Naive thymus-derived CD4-positive, alpha-beta T cell (primary cell): Measurements from ENCODE around the gene CDH24. TPM values are rescaled to one million over a fixed set of nuclear protein-coding genes. Genes with fewer than 3 reads are reported as not detected.

Source experiments
- ATAC-seq: fragments of 150-1000 bp; cut with Tn5 transposase; 2 replicates; pipeline ENCODE4 v1.10.0; 2021; ENCODE audit warnings: mild to moderate bottlenecking, moderate library complexity
- CTCF ChIA-PET: fragments of 350-600 bp; sonication (Branson Sonifier 250); formaldehyde crosslinking; loops from one replicate; lab custom pipeline; 2021; ENCODE audit warnings: antibody characterized with exemption; lab: Charles Lee
- POLR2A ChIA-PET: fragments of 350-600 bp; sonication (Branson Sonifier 250); formaldehyde crosslinking; loops from one replicate; lab custom pipeline; 2021; ENCODE audit warnings: antibody characterized with exemption, inconsistent platforms; lab: Charles Lee
- DNase-seq, 9 donors: peaks; one replicate each; pipeline versions ENCODE4 v3.0.0 to v3.0.0-alpha.2; 2020 to 2022; ENCODE audit warnings: mixed read lengths in 1 of 9
- H3K27ac ChIP-seq: one replicate; pipeline ENCODE4 v1.7.0; 2013; ENCODE audit warnings: mild to moderate bottlenecking, low read depth, low read length, moderate library complexity
- H3K27me3 ChIP-seq, 2 donors: one replicate each; pipeline ENCODE4 v1.7.0; 2013; ENCODE audit warnings: low read length in 2 of 2, mild to moderate bottlenecking in 2 of 2, moderate library complexity in 2 of 2; ENCODE audit not compliant: control insufficient read depth in 2 of 2, insufficient read depth in 2 of 2
- H3K36me3 ChIP-seq, 3 experiments: 1 replicate in 2 of 3; 2 replicates in 1 of 3; pipeline ENCODE4 v1.7.0; 2013; ENCODE audit warnings: low read length in 3 of 3, mild to moderate bottlenecking in 3 of 3, moderate library complexity in 1 of 3; ENCODE audit not compliant: insufficient read depth in 3 of 3, control insufficient read depth in 2 of 3
- H3K4me1 ChIP-seq, 2 donors: one replicate each; pipeline ENCODE4 v1.7.0; 2013; ENCODE audit warnings: low read length in 2 of 2, mild to moderate bottlenecking in 2 of 2, moderate library complexity in 1 of 2; ENCODE audit not compliant: control insufficient read depth in 2 of 2, insufficient read depth in 2 of 2
- H3K4me3 ChIP-seq: 2 replicates; pipeline ENCODE4 v1.7.0; 2013; ENCODE audit warnings: mild to moderate bottlenecking, low read length
- H3K9me3 ChIP-seq, 3 experiments: 1 replicate in 2 of 3; 2 replicates in 1 of 3; pipeline ENCODE4 v1.7.0; 2013; ENCODE audit warnings: low read length in 3 of 3; ENCODE audit not compliant: control insufficient read depth in 2 of 3
- H3K27ac Mint-ChIP-seq, 9 donors: one replicate each; pipeline ENCODE4 v1.8.0; 2020 to 2022; ENCODE audit warnings: mixed read lengths in 9 of 9, mild to moderate bottlenecking in 8 of 9, moderate library complexity in 5 of 9, inconsistent platforms in 2 of 9
- H3K27me3 Mint-ChIP-seq, 5 donors: one replicate each; pipeline ENCODE4 v1.8.0; 2021 to 2022; ENCODE audit warnings: mixed read lengths in 5 of 5, mild to moderate bottlenecking in 1 of 5
- H3K36me3 Mint-ChIP-seq, 5 donors: one replicate each; pipeline ENCODE4 v1.8.0; 2020 to 2022; ENCODE audit warnings: mixed read lengths in 5 of 5, mild to moderate bottlenecking in 3 of 5, inconsistent platforms in 1 of 5
- H3K4me1 Mint-ChIP-seq, 7 donors: one replicate each; pipeline ENCODE4 v1.8.0; 2020 to 2022; ENCODE audit warnings: mixed read lengths in 7 of 7, mild to moderate bottlenecking in 3 of 7, inconsistent platforms in 1 of 7
- H3K4me3 Mint-ChIP-seq, 10 donors: one replicate each; pipeline ENCODE4 v1.8.0; 2020 to 2022; ENCODE audit warnings: mild to moderate bottlenecking in 10 of 10, mixed read lengths in 10 of 10, moderate library complexity in 6 of 10, inconsistent platforms in 2 of 10
- H3K9me3 Mint-ChIP-seq, 11 donors: one replicate each; pipeline ENCODE4 v1.8.0; 2020 to 2022; ENCODE audit warnings: mixed read lengths in 11 of 11, mild to moderate bottlenecking in 4 of 11, inconsistent platforms in 1 of 11, moderate library complexity in 1 of 11
- intact Hi-C, 2 donors: fragments of 100-400 bp; cut with micrococcal nuclease; formaldehyde crosslinking; loops; one replicate each; pipeline ENCODE4 v1.15.1; 2023
- polyA plus RNA-seq, 2 donors: library from polyadenylated mRNA; unstranded; fragments of 300-500 nt; fragmentation: Illumina TruSeq; gene quantifications; one replicate each; pipeline ENCODE4 v1.2.3, GENCODE V29; 2021
- total RNA-seq, 6 experiments: library from RNA in 5 of 6; stranded (reverse) in 5 of 6; gene quantifications; 1 replicate in 5 of 6; 2 replicates in 1 of 6; pipeline ENCODE4 v1.2.3 and lab custom pipeline; 2021 to 2026

CDH24 gene
- total and polyA plus RNA-seq, 7 experiments from 2014 or later = 0.30 to 3.7 (median 1.7) TPM

- intact Hi-C loops = loop anchor here (5.0 to 10.0 kb wide), 5 partner anchors 225 to 1830 kb away; partner anchors contain the start of genes DCAF11 (in 2 of the 2), NRL (in 2 of the 2), EMC9 (in 1 of the 2) and HNRNPC (in 1 of the 2)
- no peak for ATAC-seq
- POLR2A ChIA-PET = interaction anchor here (0.6 to 5.1 kb wide), 2 partner anchors 21 to 123 kb away, joined by 3 to 75 read pairs; partner anchors contain the start of gene CEBPE
Observed at GRCh38 chr14:23097786-23098185, 40.5 kb upstream of the CDH24 start.

GRCh38 chr14:23095196-23096108, 38.1 kb upstream of the CDH24 start, which contains the start of gene C14orf119:
Gene C14orf119, plus strand, starts transcription at chr14:23095505. Its CDS starts 2,154 bp downstream, at chr14:23097659.
- DNase-seq (peak in 8 of 9 donors; percentile 88 to 100 (median 100)), ATAC-seq (peak; percentile 93)
- Mint-ChIP-seq H3K4me1 (peaks cover 3 to 63% (median 33%) of the 10 kb centered on the region in 7 donors), H3K27ac (no peak within 1 kb of the TSS), H3K9me3 (peaks cover 0 to 1% (median 0%) of the 10 kb centered on the region in 11 donors), H3K36me3 (peaks cover 3 to 38% (median 21%) of the 10 kb centered on the region in 5 donors), H3K27me3 (no peaks in the 10 kb centered on the region), H3K4me3 (no peak within 1 kb of the TSS)
- ChIA-PET CTCF (interaction anchor here (0.6 to 3.2 kb wide), 12 partner anchors 8 to 1569 kb away, joined by 3 to 25 read pairs (median 5); partner anchors contain the start of genes CEBPE, PABPN1 and SALL2), POLR2A (interaction anchor here (0.6 to 5.1 kb wide), 44 partner anchors 9 to 1819 kb away, joined by 3 to 75 read pairs (median 4); partner anchors contain the start of genes AJUBA, AP1G2, CEBPE and CIROP)
- Histone ChIP-seq H3K9me3 (no peaks in the 10 kb centered on the region), H3K4me3 (peak within 1 kb of the TSS; percentile 88), H3K36me3 (peaks cover 8 to 33% (median 15%) of the 10 kb centered on the region in 3 experiments), H3K27me3 (no peaks in the 10 kb centered on the region), H3K27ac (peak within 1 kb of the TSS; percentile 97), H3K4me1 (peaks cover 26 to 32% of the 10 kb centered on the region in 2 donors)
- intact Hi-C loops = loop anchor here (1.0 to 10.0 kb wide), 21 partner anchors 24 to 1828 kb away; partner anchors contain the start of genes DCAF11 (in 2 of the 2), HOMEZ (in 2 of the 2), NGDN (in 2 of the 2) and NRL (in 2 of the 2)

More at GRCh38 chr14:23097786-23098185, 40.5 kb upstream of the CDH24 start:
- Histone ChIP-seq H3K4me3 (no peak overlapping the region), H3K36me3 (peaks cover 6 to 21% (median 6%) of the 10 kb centered on the region in 3 experiments), H3K9me3 (no peaks in the 10 kb centered on the region), H3K27ac (no peak overlapping the region), H3K4me1 (peaks cover 26 to 28% of the 10 kb centered on the region in 2 donors), H3K27me3 (no peaks in the 10 kb centered on the region)
- no peaks in the 10 kb centered on the region for H3K27me3 Mint-ChIP-seq
- peak overlapping the region in 3 of 9 donors; percentile 14 to 56 (median 18) for H3K27ac Mint-ChIP-seq
- H3K4me3 Mint-ChIP-seq = peak overlapping the region in 3 of 10 donors; percentile 38 to 86 (median 53)
- DNase-seq = no peak
- H3K4me1 Mint-ChIP-seq = peaks cover 0 to 57% (median 26%) of the 10 kb centered on the region in 7 donors
- CTCF ChIA-PET = interaction anchor here (0.6 to 2.5 kb wide), 4 partner anchors 21 to 451 kb away, joined by 3 to 9 read pairs (median 4); no protein-coding TSS in a partner anchor
- H3K9me3 Mint-ChIP-seq = peaks cover 0 to 1% (median 0%) of the 10 kb centered on the region in 11 donors
- peaks cover 0 to 29% (median 14%) of the 10 kb centered on the region in 5 donors for H3K36me3 Mint-ChIP-seq

GRCh38 chr14:23094666-23095195, 37.4 kb upstream of the CDH24 start, which contains the start of gene ACIN1:
Gene ACIN1, minus strand, starts transcription at chr14:23095136. Its CDS starts 24 bp downstream, at chr14:23095112.
- ChIA-PET POLR2A (interaction anchor here (0.6 to 5.1 kb wide), 43 partner anchors 9 to 1584 kb away, joined by 3 to 75 read pairs (median 4); partner anchors contain the start of genes AJUBA, AP1G2, CEBPE and CIROP), CTCF (interaction anchor here (0.6 to 3.2 kb wide), 13 partner anchors 8 to 1569 kb away, joined by 3 to 25 read pairs (median 5); partner anchors contain the start of genes CEBPE, PABPN1 and SALL2)
- H3K27me3 ChIP-seq = no peaks in the 10 kb centered on the region
- Mint-ChIP-seq H3K4me3 (no peak within 1 kb of the TSS), H3K27ac (no peak within 1 kb of the TSS), H3K27me3 (no peaks in the 10 kb centered on the region), H3K4me1 (peaks cover 10 to 61% (median 33%) of the 10 kb centered on the region in 7 donors), H3K9me3 (peaks cover 0 to 1% (median 0%) of the 10 kb centered on the region in 11 donors), H3K36me3 (peaks cover 3 to 45% (median 26%) of the 10 kb centered on the region in 5 donors)
- H3K4me3 ChIP-seq = peak within 1 kb of the TSS; percentile 88
- H3K27ac ChIP-seq = peak within 1 kb of the TSS; percentile 97
- peaks cover 15 to 40% (median 20%) of the 10 kb centered on the region in 3 experiments for H3K36me3 ChIP-seq
- intact Hi-C loops = loop anchor here (1.0 to 10.0 kb wide), 23 partner anchors 8 to 1827 kb away; partner anchors contain the start of genes DCAF11 (in 2 of the 2), HOMEZ (in 2 of the 2), NGDN (in 2 of the 2) and NRL (in 2 of the 2)
- DNase-seq = peak in 2 of 9 donors; percentile 95 to 98
- H3K9me3 ChIP-seq = no peaks in the 10 kb centered on the region
- peaks cover 26 to 32% of the 10 kb centered on the region in 2 donors for H3K4me1 ChIP-seq
- peak; percentile 48 for ATAC-seq

- Mint-ChIP-seq H3K27ac (no peak overlapping the region), H3K4me1 (peaks cover 16 to 61% (median 38%) of the 10 kb centered on the region in 7 donors), H3K36me3 (peaks cover 7 to 48% (median 29%) of the 10 kb centered on the region in 5 donors), H3K4me3 (no peak overlapping the region), H3K27me3 (no peaks in the 10 kb centered on the region), H3K9me3 (peaks cover 0 to 2% (median 0%) of the 10 kb centered on the region in 11 donors)
- DNase-seq (peak in 1 of 9 donors; percentile 82), ATAC-seq (no peak)
- peaks cover 26 to 32% of the 10 kb centered on the region in 2 donors for H3K4me1 ChIP-seq
- H3K36me3 ChIP-seq = peaks cover 21 to 46% (median 25%) of the 10 kb centered on the region in 3 experiments
- intact Hi-C loops = loop anchor here (1.0 to 10.0 kb wide), 8 partner anchors 8 to 1051 kb away; partner anchors contain the start of genes DCAF11 (in 2 of the 2), NRL (in 2 of the 2), ZFHX2 (in 2 of the 2) and EMC9 (in 1 of the 2)
- H3K27ac ChIP-seq = peak overlapping the region; percentile 97
- no peaks in the 10 kb centered on the region for H3K27me3 ChIP-seq
- no peaks in the 10 kb centered on the region for H3K9me3 ChIP-seq
- POLR2A ChIA-PET = interaction anchor here (0.6 to 5.1 kb wide), 37 partner anchors 8 to 1583 kb away, joined by 3 to 75 read pairs (median 5); partner anchors contain the start of genes AJUBA, AP1G2, CEBPE and HOMEZ
- peak overlapping the region; percentile 88 for H3K4me3 ChIP-seq
- CTCF ChIA-PET = interaction anchor here (0.6 to 3.2 kb wide), 10 partner anchors 8 to 1100 kb away, joined by 3 to 25 read pairs (median 5); partner anchors contain the start of genes CEBPE and PABPN1
Observed at GRCh38 chr14:23093991-23094665, 36.8 kb upstream of the CDH24 start.

GRCh38 chr14:23093526-23093925, 36.2 kb upstream of the CDH24 start:
- DNase-seq = no peak
- Mint-ChIP-seq H3K36me3 (peaks cover 7 to 42% (median 27%) of the 10 kb centered on the region in 5 donors), H3K9me3 (peaks cover 0 to 2% (median 0%) of the 10 kb centered on the region in 11 donors), H3K4me3 (peak overlapping the region in 3 of 10 donors; percentile 39 to 61 (median 41)), H3K27me3 (no peaks in the 10 kb centered on the region), H3K27ac (peak overlapping the region in 1 of 9 donors; percentile 32), H3K4me1 (peaks cover 17 to 58% (median 39%) of the 10 kb centered on the region in 7 donors)
- Histone ChIP-seq H3K27ac (peak overlapping the region; percentile 97), H3K9me3 (no peaks in the 10 kb centered on the region), H3K27me3 (no peaks in the 10 kb centered on the region), H3K36me3 (peaks cover 21 to 52% (median 28%) of the 10 kb centered on the region in 3 experiments), H3K4me3 (peak overlapping the region; percentile 88), H3K4me1 (peaks cover 26 to 32% of the 10 kb centered on the region in 2 donors)
- POLR2A ChIA-PET = interaction anchor here (0.9 to 5.1 kb wide), 10 partner anchors 8 to 269 kb away, joined by 3 to 75 read pairs (median 16); partner anchors contain the start of genes CEBPE and RBM23
- ATAC-seq = no peak
- CTCF ChIA-PET = interaction anchor here (0.7 to 3.2 kb wide), 4 partner anchors 15 to 26 kb away, joined by 3 to 25 read pairs (median 20); partner anchors contain the start of gene CEBPE
- intact Hi-C loops = loop anchor here (10.0 kb wide), 3 partner anchors 461 to 1051 kb away; partner anchors contain the start of genes DCAF11 (in 2 of the 2), NRL (in 2 of the 2), EMC9 (in 1 of the 2) and PSME2 (in 1 of the 2)
